HG02885 (cell line): Measurements from ENCODE around the gene CNKSR3.

Experiments
- ATAC-seq: cut with Tn5 transposase; IDR thresholded peaks from one replicate; pipeline ENCODE4 v1.9.1; 2021; ENCODE audit warnings: mild to moderate bottlenecking; ENCODE audit not compliant: unreplicated experiment, poor library complexity

CNKSR3 gene

GRCh38 chr6:154504865-154505449 lies 5.5 kb downstream of the CNKSR3 start:
- no peak for ATAC-seq

DNA sequence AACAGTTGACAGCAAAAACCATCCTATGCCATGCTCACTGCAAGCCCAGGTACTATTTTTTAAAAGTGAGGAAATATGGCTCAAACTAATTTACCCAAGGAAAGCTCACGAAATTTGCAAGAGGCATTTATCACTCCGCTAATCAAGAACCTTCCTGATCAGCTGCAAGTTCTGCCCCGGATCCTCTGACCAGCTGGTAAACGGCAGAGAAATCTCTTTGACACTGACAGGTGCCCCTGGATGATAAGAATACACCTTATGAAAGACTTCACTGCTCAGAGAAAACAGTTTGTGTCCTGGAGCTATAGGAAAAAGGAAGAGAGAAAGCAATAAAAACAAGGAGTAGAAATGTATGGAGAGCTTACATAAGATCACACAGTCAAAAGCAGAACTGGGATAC lies 6.4 kb downstream of the CNKSR3 start:
- ATAC-seq, result no peak

- no peak for ATAC-seq
Measured at GRCh38 chr6:154503658-154504057, 6.8 kb downstream of the CNKSR3 start.

DNA sequence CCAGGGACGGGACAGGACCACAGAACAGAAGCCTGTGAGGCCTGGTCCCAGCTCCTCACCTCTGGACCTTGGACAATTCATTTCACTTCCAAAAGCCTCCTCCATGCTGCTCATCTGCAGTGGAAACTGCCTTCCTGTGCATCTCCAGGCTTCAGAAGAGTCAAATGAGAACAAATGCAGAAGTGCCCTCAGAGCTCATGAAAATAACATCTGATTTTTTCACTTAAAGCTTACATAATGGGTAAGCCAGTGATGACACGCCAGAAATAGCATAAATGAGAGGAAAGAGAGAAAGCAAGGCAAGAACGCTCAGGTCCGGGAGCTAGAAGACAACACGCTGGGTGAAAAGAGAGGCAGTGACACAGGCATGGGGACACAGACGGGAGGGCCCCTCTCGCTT lies 7.9 kb downstream of the CNKSR3 start:
- ATAC-seq, result no peak

- no peak for ATAC-seq
Measured at GRCh38 chr6:154501578-154501868, 9.0 kb downstream of the CNKSR3 start.

- ATAC-seq, result no peak
Measured at GRCh38 chr6:154500769-154501577, 9.5 kb downstream of the CNKSR3 start.

DNA sequence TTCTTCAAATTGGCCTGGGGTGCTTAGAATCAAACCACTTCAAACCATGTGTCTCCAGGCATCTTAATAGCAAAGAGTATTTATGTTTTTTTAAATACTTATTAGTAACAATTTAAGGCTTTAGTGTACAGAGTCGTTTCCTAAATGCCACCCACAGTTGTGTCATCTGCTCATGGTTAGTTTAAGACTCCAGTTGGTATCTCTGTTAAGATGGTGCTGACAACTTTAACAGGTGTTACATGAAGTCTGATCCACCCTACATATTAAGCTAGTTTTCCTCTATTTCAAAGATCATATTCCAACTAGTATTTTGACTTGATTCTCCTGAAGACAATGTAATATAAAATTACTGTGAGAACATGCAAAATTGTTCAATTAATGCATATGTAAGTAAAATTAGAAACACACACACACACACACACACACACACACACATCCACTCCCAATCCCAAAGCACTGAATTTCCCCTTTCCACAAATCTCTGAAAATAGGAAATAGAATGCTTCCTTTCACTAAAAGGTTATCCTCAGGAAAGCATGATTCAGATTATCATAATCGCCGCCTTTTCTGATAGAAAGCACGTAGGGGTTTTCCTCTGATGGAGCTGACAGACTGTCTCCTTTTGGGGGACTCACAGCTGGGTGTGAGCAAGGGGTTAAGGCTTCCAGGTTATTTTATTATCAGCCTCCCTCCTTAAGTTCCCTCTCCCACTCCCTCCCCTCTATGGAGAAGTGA lies 10.5 kb downstream of the CNKSR3 start:
- ATAC-seq, result no peak

GRCh38 chr6:154498340-154498934 lies 12.0 kb downstream of the CNKSR3 start:
- ATAC-seq, result no peak

GRCh38 chr6:154496793-154497517 lies 13.5 kb downstream of the CNKSR3 start:
- ATAC-seq, result no peak

DNA sequence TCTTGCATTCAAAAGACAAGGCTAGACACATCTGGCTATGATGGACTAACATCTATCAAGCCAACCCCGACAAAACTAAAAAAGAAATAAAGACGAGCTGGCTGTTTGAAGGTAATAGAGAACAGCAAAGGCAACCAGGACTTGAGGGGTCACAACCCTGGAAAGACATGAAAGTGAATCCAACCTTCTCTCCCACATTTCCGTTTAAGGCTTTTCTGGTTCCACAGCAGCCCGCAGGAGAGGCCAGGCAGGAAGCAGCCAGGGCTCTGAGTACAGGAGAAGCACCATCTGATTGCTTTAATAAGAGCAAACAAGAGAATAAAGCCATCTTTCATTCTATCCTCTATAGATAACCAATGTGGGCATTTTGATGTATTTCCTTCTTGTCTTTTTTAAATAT lies 14.3 kb downstream of the CNKSR3 start:
- ATAC-seq, result no peak

GRCh38 chr6:154494592-154495311 lies 15.7 kb downstream of the CNKSR3 start:
- no peak for ATAC-seq

DNA sequence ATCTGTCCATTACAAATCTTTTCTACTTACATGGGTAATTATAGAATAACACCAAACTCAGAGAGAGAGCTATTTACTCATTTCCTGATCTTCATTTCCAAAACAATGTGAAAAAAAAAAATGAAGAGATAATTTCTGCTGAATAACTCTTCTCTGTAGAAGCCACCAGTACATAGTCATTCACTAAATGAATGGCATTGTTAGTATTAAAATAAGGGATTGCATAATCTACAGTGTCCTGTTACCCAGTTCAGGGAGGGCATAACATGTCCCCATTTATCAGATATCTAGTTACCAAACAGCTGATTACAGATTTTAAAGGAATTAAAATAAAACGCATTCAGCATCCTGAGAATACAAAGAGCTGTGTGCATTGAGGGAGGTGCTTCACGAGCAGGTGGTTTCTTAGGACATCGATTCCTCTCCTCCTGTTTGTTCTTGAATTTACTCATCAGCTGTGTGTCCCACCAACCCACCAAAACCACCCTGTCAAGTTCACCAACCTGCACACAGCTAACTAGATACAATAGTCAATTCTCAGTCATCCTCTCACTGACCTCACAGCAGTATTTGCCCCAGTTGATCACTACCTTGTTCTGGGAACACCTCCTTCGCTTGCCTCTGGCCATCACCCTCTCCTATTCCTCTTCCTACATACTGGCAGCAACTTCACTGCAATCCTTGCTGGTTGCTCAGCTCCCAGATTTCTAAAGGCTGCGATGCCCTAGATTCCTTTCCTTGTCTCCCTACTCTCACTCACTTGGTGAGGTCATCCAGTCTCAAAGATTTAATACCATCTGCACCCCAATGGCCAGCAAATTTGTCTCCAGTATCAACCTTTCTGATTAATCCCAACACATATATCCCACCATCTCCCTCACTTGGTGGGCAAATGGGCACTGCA lies 18.7 kb downstream of the CNKSR3 start:
- ATAC-seq, result no peak

DNA sequence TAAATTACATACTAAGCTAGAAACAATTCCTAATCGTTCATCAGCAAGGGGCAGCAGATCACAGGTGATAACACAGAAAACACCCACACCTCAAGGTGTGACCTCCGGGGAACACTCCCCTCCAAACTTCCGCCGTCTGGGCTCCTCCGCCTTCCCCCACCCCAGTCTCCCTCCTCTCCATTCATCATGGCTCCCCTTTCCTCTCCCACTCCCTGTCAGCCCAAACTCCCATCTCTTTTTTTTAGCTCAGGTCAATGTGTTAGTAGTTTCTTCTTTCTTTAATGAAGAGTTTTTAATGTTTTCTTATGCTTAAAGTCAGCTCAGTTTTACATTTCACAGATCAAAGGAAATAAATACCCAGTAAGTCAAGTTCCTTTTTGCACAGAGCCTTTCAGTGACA lies 20.7 kb downstream of the CNKSR3 start:
- no peak for ATAC-seq

DNA sequence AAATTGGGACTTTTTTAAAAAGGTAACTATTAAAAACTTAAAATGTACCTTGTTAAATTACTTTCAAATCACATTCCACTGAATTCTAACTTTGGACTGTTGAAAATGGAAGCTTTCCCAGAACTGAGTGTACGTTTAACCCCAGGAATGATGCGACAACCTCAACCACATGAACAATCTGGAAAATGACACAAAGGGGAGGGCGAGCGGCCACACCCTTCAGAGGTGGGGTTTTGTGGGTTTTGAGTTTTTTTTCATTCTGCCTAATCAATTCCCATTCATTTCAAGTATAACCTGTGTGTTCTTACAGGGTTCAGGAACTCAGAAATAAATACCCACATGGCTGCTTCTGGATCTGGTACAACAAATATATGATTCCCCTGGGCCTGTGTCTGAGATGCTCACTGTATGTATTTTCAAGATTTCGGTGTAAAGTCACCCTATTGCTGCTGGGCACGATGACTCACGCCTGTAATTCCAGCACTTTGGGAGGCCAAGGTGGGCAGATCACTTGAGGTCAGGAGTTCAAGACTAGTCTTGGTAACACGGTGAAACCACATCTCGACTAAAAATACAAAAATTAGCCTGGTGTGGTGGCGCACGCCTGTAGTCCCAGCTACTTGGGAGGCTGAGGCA lies 21.6 kb downstream of the CNKSR3 start:
- ATAC-seq, result no peak

DNA sequence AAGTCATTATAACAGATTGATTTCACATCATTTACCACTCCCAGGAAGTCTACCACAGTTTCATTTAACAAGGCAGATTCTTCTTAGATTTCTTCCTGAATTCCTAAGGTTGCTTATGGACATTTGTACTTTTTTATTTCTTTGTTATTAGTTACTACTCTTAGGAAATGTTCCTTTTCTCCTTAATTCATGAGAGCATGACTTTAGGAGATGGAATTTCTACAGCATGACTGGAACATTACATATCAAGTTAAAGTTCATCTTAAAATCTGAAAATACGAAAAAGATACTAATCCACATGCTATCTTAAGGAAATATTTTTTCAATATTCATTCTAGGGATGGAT lies 22.3 kb downstream of the CNKSR3 start:
- ATAC-seq, result no peak

DNA sequence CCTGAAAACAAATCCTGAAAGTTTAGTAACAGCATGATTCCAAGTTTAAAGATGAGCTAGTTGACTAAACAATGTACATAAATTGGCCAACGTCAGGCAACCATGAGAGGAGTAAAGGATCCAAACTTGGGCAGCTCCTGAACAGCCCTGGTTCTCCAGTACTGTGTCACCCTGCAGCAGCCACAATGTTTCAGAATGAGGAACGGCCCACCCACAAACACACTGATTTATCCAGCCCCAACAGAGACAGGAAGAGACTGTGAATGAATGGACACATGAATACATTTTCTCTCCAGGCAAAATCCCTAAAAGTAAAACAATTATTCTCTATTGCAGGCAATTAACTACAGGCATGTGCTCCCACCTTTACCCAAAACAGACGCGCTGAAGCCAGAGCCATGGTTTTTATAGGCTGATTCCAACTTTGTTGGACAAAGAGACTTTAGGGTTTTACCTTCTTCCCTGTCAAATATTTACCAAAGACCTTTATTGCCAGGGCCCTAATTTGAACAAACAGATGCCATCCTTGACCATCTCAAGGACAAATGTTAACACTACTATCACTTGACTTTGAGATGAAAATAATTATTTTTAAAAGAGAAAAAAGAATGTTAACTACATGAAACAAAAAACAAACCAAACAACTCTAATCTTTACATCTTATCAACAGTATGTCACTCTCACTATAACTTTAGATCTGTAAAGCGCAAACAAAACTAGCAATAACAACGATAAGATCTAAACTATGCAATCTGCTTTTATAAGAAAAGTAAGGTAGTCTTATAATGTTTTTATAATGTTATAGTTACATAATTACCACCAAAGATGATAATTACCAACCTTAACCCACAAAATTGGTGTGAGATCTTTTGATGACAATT lies 22.9 kb downstream of the CNKSR3 start:
- ATAC-seq, result no peak

- ATAC-seq, result no peak
Measured at GRCh38 chr6:154485815-154486214, 24.7 kb downstream of the CNKSR3 start.

GRCh38 chr6:154484942-154485341 lies 25.5 kb downstream of the CNKSR3 start:
- ATAC-seq, result no peak
